HG03159 (cell line): Measurements from ENCODE around the gene IRS2.

ENCODE experiments used
- ATAC-seq: cut with Tn5 transposase; IDR thresholded peaks from one replicate; pipeline ENCODE4 v1.9.1; 2021; ENCODE audit warnings: mild to moderate bottlenecking, moderate library complexity; ENCODE audit not compliant: unreplicated experiment

IRS2 gene

DNA sequence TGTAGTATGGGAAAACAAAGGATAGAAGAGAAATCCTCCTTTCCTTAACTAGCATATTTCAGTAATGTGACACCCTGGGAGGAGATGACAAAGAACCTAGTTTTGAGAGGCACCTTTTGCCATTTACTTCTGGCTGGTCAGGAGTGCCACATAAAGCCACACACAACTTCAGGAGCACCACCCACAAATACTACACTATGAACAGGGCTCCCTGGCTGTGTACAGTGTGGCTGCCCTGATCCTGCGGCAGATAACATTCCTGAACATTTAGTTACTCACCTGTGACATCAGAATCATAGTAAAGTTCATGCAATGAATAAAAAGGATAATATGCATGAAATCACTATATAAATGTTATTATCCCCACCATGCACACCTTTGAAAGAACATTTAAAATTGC is 17.4 kb upstream of the IRS2 start:
- no peak for ATAC-seq

DNA sequence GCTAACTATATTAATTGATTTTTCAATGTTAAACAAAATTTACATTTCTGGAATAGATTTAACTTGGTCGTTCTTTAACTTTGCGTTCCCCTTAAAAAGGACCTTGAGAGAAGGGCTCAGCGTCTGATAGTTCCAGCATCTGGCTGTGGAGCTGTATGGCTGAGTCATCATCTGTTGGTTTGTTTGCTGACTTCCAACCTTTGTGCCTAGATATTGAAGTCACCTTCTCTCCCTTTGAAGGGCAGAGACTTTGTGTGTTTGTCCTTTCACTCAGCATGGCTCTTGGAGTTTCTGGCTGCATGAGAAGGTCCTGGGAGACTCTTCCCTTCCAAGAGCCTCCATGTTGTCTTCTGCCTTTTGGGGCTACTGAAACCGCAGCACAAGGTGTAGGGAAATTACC is 16.6 kb upstream of the IRS2 start:
- ATAC-seq = no peak

DNA sequence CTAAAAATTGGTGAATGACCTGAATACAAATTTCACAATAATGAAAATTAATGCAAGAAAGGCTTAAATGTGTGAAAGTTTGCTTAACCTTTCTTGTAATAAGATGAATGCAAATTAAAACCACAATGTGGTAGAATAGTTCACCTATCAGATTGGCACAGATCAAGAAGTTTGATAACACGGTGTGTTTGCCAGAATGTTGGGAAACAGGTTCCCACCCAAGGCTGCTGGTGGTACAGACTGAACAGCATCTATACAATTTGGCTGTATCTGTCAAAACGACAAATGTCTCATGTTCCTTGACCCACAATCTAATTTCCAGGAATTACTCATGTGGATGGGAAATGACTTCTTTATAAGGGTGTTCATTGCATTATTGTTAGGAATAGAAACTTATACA is 8.6 kb upstream of the IRS2 start:
- no peak for ATAC-seq

DNA sequence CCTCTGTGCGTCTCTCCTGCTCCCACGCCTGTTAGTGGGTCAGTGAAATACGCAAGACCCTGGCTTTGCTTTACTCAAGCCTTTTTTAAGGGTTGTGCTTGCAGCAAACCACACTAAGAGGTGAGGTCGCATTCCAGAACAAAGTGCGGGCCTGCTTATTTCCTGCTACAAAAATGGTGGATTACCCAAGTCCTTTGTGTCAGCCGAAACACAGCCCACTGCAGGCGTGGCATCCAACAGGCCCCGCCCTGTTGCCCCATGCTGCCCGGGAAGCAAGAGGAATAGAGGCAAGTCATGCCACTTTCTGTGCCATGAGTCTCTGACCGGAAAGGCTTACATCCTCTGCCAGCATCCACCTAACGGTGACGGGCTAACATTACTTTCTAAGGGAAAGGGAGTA is 7.7 kb upstream of the IRS2 start:
- ATAC-seq = no peak

DNA sequence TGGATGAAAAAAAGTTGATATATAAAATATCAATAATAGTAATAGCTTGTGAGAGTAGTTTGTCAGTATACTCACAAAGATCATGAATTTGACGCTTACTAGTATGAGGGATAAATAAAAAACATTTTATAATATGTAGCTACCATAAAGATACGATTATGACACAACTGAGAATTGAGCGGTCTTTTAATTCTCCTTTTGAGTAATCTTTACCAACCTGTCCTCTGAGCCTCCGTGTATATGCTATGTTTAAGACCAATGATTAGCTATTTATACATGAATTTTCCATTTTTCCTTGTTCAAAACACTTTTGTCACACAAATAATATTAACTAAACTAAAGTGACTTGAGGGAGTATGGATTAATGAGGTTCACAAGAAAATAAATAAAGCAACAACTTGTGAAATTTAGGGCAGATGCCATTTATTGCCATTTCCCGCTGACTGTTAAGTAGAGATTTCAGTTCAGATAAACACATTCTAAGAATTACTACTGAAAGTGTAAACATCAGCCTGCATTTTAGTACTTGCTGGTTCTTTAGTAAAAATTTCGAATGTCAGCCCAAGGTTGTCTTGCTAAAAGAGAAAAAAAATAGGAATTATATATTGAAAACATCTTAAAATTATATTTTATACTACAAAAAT is 6.2 kb upstream of the IRS2 start:
- no peak for ATAC-seq

DNA sequence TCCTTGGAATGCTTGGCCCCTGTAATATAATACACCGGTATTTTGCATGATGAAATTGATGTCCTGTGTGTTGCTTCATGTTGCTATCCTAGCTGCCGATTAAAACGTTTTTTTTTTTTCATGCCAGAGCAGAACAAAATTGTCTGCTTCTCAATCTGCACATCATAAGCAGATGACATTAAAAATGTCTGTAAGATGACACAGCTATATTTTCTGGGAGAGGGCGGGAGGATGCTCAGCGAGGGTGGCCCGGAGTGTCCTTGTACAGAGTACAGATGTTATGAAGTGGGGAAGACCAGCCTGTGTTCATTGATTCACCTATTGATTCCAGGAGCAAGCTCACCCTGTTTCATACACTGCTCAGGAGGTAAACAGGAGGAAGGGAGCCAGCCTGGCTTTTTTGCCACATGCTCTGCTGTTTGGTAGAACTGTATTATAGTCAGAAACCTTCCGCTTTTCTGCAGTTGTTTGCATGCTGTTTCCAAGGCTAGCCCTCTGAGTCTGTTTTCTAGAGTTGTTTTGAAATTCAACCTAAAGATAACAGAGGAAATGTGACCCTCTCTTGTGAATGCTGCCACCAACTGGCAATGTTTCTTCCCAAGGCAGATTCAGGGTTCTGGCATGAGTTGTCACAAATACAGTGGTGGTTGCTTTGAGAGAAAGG is 4.7 kb upstream of the IRS2 start:
- ATAC-seq = no peak

DNA sequence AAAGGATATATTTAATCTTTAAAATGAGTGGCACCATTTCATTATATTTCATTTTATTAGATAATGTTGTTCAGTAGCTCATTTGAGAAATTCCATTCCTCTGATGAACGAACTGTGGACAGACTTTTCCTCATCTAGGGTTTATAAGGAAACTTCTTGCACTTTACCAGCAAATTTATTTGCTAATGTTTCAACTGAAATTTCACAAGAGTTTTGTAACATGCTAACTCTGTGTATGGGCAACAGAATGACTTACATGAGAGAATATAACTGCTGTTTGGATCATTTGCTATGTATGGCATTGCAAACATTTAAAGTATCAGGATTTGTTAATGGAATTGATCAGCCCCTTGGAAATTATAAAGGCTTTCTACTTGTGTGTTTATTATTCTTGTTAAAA is 3.7 kb upstream of the IRS2 start:
- ATAC-seq = no peak

DNA sequence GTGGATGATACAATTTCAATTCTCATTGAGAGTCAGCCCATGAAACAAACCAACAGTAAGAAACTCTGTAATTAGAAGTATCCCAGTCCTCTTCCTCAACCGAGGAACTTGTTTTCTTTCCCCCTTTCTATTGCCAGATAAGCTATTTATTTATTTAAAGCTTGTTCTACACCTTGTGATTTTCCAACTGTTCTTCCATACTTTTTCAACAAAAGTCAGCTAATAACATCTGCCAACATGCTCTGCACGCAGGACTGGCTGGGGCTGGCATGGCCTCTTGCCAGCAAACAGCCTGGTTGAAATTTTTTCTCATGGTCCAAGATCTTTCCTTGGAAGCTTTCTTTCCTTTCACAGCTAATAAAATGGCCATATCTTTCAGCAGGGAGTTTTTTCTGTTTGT is 2.9 kb upstream of the IRS2 start:
- no peak for ATAC-seq

DNA sequence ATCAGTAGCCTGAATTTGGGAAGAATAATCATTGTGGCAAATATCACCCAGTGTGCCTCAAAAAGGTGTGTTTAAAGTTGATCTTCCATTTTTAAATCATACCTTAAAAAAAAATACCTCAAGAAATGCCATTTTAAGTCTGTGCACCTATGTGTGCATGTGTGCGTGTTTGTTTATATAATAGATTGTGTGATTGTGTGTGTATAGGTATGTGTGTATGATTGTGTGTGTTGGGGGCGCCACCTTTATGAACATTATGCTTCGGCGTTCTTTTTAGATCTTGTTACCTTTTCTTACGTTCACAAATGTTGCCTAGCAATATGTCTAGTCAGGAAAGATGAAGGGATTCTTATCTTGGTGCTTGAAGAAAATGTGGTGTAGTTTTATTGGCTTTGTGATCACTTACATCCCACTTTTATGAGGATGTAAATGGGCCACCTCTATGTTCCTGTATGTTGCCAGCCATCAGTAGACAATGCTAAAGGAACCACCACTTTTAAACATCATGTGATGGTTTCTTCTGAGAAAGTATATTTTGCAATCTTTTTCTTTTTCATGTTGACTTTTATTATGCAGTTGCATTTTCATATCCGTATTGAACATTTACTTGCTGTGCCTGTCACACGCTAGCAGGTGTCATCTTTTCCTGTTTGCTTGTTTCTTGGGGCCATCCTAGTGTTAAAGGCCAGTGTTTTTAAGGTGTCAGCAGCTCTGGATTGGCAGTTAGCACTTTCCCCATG is 2.2 kb upstream of the IRS2 start:
- no peak for ATAC-seq

DNA sequence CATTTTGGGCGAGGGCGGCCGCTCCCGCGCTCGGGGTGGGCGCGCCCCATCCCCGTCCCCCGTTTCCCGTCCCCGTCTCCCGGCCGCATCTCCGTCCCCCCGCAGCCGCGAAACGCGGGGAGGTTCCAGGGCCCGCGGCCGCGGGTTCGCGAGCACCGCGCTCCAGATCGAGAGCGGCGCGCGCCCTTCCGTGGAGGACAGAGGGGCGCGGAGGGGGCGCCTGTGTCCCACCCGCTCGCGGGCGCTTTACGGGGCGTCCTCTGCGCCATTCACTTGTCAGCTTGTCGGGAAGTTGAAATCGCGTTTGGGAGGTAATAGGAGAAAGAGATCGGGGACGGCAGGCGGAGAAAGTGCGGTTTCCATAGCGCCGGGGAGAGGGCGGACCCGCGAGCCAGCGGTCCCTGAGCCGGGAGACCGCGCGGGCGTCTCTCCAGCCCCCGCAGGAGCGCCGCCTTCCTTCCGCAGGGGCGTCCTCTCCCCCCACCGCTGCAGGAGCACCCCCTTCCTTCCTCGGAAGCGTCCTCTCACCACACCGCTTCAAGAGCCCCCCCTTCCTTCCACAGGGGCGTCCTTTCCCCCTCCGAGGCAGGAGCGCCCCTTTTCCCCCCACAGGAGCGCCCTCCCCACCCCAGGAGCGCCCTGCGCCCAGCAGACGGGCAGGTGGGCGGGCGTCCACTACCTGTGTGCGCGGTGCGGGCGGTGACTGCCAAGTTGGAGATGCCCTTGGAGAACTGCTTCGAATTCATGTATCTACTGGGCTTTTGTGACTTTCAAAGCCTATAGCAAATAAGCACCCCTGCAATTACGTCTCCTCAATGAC is 962 bp upstream of the IRS2 start:
- ATAC-seq = peak; percentile 8

DNA sequence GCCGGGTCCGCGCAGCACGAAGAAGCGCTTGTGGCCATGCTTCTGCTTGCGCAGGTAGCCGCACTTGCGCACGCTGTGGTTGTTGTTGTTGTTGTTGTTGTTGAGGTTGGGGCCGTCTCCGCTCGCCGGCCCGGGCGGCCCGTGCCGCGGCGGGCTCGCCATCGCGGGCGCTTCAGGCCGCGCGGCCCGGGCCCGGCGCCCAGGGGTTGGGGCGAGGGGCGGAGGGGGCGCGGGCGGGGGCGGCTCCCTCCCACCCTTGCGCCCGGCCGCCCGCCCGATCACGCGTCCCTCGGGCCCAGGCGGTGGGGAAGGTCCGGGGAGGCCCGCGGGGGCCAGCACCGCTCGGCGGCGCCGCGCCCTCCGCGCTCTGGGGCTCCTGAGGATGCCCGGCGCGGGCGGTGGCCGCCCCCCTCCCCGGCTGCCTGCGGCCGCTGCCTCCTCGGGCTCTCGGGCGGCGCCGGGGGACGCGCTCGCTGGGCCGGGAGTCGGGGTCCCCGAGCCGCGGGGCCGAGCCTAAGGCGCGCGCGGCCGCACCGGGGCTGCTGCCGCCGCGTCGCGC is 412 bp downstream of the IRS2 start:
- peak; percentile 11 for ATAC-seq

DNA sequence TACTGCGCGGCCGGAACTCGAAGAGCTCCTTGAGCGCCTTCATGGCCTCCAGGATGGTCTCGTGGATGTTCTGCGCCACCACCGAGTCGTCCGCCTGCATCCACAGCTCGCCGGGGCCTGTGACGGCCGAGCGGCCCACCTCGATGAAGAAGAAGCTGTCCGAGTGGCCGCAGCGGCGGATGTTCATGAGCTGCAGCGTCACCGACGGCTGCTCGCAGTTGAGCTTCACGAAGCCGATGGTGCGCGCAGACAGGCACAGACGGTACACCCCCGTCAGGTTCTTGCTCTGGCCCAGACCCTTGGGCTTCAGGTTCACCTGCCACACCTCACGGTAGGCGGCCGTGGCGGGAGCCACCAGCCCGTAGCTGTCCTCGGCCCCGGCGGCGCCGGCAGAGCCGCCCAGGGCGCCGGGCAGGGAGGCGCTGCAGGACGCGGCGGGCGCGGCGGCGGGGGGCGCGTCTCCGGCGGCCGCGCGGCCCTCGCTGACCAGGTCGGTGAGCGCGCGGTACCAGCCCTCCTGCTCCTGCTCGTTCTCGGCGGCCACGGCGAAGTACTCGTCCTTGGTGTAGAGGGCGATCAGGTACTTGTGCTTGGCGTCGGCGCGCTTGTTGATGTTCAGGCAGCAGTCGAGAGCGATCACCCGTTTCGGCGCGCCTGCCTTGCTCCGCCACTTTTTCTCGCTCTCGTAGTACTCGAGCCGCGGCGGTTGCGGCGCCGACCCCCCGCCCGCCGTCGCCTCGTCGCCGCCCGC is 1.1 kb downstream of the IRS2 start:
- no peak for ATAC-seq

DNA sequence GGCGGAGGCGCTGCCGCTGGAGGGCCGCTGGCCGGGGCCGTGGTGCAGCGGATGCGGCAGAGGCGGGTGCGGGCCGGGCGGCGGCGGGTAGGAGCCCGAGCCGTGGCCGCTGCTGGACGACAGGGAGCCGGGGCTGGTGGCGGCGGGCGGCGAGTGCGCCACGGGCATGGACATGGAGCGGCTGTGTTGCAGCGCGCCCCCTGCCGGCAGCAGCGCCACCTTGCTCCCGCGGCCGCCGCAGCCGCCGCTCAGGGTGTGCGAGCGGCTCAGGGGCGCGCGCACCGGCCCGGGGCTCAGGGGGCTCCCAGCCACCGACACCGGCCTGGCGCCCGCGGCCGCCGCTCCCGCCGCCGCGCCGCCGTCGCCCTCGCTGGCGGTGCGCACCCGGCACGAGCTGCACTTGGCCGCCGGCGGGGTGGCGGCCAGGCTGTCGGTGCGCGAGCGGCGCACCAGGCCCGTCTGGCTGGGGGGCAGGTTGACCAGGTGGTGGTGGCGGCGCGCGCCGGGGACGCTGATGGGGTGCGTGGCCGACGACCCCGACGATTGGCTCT is 1.7 kb downstream of the IRS2 start:
- no peak for ATAC-seq

DNA sequence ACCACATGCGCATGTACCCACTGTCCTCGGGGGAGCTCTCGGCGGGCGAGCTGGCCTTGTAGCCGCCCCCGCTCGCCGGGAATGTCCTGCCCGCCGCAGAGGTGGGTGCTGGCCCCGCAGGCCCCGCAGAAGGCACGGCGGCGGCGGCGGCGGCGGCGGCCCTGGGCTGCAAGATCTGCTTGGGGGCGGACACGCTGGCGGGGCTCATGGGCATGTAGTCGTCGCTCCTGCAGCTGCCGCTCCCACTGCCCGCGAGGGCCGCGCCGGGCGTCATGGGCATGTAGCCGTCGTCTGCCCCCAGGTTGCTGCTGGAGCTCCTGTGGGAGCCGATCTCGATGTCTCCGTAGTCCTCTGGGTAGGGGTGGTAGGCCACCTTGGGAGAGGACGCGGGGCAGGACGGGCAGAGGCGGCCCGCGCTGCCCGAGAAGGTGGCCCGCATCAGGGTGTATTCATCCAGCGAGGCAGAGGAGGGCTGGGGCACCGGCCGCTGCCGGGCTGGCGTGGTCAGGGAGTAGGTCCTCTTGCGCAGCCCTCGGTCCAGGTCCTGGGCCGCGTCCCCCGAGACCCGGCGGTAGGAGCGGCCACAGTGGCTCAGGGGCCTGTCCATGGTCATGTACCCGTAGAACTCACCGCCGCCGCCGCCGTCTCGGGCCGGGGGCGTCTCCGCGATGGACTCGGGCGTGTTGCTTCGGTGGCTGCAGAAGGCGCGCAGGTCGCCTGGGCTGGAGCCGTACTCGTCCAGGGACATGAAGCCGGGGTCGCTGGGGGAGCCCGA is 2.4 kb downstream of the IRS2 start:
- ATAC-seq = no peak

DNA sequence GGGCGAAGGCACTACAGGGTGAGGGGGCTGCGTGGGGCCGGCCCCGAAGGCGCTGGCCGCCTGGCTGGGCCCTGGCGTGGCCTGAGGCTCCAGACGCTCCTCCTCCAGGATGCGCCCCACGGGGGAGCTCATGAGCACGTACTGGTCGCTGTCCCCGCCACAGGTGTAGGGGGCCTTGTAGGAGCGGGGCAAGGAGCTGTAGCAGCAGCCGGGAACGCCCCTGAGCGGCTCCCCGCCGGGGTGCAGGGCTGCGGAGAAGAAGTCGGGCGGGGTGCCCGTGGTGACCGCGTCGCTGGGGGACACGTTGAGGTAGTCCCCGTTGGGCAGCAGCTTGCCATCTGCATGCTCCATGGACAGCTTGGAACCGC is 3.0 kb downstream of the IRS2 start:
- no peak for ATAC-seq

DNA sequence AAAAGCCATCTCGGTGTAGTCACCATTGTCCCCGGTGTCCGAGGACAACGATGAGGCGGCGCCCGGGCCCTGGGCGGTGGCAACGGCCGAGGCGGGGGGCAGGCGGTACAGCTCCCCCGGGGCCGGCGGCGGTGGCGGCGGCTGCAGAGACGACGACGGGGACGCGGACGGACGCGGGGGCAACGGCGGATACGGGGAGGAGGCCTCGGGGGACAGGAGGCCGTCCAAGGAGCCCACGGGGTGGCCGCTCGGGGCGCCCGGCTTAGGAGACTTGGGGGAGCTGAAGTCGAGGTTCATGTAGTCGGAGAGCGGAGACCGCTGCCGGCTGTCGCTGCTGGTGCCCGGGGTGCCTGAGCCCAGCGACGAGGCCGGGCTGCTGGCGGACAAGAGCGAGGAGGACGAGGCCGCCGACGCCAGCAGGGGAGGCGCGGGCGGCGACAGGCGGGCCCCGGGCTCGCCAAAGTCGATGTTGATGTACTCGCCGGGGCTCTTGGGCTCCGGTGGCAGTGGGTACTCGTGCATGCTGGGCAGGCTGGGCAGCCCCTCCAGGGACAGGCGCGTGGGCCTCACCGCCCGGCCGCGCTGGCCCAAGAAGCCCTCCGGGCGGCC is 3.5 kb downstream of the IRS2 start:
- no peak for ATAC-seq

DNA sequence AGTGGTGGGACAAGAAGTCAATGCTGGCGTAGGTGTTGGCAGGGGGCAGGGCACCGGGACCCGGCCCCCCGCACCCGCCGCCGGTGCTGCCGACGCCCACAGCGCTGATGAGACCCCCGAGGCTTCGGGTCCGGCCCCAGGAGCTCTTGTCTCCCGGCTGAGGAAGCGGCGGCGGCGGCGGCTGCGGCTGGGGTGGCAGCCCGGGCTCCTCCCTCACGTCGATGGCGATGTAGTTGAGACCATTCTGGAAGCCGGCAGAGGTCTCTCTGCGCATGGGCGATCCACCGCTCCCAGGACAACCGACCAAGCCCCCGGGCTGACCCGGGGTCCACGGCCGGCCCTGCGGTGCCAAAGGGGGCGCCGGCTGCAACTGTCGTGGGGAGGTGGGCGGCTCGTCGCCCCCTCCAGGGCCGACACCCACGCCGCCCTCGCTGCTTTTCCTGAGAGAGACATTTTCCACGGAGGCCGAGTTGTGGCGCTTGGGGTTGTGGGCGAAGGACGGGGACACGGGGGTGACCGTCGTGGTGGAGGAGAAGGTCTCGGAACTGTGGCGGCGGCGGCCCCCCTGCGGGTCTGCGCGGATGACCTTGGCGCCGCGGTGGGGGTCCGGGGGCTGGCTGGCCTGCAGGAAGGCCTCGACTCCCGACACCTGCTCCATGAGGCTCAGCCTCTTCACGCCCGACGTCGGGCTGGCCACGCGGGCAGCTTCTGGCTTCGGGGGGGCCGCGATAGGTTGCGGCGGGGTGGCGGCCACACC is 4.1 kb downstream of the IRS2 start:
- no peak for ATAC-seq

DNA sequence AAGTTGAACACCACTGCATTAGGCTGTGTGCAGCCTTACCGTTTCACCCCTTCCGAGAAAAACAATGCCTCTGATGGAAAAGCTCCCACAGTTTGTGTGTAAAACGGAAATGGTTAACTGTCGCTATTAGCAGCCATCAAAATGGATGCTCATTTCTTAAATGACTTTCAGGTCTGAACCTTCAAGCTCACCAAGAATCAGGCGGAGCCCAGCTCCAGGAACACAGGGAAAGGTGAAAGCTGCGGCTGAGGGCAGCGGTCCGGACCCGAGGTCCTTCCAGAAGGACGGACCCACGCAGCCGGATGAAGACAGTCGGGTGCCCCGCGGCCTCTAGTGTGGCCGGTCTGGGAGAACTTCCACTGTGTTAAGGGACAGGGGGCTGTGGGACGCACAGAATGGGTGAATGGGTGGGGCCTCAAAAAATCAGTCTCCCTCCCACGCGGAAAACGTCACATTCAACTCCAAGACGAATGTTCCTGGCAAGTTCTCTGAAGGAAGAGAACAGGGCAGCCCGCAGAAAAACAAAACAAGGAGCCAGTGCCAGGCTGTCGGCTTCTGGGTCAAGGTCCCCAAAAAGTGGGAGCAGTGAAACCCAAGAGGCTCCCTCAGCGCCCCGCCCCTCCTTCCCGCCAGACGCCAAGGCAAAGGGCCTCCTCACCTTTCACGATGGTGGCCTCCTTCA is 4.9 kb downstream of the IRS2 start:
- ATAC-seq = no peak
